Iris pigment epithelial cell (primary cell): ENCODE data around the gene ANXA5.

ENCODE experiments used
- DNase-seq: peaks from one replicate; pipeline ENCODE4 v3.0.0-alpha.2; 2011; ENCODE audit warnings: low read depth

ANXA5 gene

DNA sequence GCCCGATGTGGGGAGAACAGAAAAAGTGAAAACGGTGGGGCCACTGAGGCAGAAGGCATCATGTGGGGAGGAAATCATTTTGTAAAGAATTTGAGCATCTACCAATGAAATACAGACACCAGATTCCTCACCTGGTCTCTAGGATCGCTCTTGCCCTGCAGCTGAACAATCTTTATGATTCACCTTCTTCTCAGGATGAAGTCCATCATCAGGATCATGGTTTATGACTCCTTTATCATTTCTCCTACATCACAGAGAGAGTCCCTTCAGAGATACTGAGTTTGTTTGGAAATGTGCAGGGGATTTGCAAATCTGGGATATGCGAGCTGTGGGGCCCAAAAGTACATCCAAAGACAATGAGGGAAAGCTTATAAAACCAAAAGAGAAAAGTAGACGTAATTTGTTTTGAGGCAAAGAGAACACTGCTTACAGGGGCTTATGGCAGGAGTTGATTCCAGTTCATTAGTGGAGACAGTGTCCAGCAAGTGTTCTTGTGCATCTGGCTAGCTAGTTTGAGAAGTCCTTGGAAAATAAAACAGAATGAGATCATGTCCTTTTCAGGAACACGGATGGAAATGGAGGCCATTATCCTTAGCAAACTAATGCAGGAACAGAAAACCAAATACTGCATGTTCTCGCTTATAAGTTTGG is 15.3 kb upstream of the ANXA5 start:
- no peak for DNase-seq

DNA sequence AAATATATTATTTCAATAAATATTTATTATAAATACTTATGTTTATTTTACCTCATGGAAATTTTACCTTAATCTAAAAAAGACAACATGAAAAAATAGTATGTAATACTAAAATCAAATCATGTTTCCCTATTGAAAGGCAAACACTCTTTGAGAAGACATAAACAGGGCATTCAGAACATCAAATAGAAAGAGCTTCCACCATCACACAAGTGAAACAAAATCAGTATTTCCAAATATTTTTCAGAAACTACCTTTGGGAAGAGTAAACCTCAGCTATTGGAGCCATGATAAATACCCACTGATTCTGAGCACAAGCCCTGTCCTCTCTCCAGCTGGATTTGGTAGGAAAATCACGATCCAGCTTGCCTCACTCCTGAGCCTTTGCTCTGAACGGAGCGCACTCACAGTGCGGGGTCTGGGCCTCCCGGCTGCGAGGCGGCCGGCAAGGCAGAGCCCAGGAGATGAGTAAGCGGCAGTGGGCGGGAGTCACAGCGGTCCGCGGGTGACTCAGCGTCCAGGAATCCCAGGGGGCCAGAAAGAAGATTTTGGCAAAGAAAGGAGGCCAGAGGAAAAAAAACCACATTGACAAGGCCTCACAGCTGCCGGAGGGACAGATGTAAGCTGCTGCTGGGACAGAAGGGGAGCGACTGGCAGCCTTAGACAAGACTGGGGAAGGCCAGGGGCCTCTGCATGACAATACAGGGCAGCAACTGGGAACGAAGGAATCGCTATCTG is 14.7 kb upstream of the ANXA5 start:
- peak; percentile 95 for DNase-seq

DNA sequence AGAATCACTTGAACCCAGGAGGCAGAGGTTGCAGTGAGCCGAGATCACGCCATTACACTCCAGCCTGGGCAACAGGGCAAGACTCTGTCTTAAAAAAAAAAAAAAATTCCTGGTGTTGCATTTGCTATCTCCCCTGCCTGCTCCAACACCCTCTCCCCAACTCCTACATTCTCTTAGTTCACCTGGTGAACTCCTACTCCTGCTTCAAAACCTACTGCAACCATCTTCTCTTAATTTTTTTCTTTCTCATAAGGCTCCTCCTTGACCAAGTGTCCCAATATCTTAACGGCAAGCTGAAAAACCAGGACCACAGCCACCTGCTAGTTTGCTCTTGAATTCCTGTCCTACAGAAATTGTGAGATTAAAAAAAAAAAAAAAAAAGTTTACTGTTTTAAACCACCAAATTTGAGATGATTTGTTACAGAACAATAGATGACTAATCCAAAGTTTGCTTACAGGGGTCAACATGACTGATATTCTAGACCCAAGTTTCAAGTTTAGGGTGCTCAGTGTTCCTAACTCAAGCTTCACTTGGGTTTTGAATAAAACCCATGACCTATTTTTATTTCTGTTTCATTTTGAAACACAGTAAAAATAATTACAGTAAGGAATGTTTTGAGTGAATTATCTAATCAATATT is 13.1 kb upstream of the ANXA5 start:
- no peak for DNase-seq

DNA sequence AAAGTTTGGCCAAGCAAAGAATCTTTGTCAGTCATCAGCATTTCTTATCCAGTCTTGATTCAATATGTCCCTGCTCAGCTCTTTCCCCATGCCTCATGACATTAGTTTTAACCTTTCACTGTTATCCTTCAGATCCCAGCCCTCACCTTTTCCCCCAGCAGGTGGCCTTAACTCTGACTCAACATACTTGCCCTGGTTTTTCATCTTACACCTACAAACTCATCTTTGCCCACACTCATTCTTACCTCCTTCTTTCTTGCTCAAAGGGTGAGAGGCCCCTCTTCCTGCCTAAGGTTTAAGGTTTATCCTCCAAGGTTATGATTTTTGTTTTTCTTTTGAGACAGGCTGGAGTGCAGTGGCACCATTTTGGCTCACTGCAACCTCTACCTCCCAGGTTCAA is 10.6 kb upstream of the ANXA5 start:
- DNase-seq = no peak

DNA sequence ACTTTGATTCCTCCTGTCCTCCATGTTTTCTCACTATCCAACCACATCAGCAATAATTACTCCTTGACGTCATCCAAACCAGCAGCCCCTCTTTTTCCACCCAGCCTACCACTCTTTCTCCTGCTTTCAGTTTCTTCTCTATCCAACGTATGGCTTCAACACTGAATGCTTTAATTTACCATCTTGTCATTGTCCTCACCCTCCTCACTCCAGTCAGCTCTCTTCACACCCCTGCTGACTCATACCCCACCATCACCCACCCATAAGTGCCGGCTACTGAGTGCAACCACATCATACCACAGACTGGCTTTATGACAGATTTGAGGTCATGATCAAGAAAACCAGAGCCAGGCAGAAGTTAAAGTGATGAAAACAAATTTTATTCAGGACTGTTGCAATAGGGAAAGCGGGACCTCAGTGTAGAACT is 9.8 kb upstream of the ANXA5 start:
- peak; percentile 88 for DNase-seq

DNA sequence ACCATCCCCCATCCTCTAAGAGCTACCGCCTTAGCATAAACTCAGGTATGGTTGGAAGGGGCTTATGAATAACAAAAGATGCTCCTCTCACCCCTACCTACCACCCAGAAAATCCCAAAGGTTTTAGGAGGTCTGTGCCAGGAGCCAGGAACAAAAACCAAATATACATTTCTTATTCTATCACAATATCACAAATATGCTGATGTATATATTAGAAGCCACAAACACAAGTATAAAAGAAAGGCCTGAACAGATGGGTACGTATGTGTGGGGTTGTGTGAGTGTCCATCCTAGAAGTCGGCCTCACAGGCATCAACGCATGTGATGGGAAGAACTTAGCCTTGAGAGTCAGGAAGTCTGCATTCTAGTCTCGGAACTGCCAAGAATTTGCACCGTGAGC is 8.7 kb upstream of the ANXA5 start:
- no peak for DNase-seq

DNA sequence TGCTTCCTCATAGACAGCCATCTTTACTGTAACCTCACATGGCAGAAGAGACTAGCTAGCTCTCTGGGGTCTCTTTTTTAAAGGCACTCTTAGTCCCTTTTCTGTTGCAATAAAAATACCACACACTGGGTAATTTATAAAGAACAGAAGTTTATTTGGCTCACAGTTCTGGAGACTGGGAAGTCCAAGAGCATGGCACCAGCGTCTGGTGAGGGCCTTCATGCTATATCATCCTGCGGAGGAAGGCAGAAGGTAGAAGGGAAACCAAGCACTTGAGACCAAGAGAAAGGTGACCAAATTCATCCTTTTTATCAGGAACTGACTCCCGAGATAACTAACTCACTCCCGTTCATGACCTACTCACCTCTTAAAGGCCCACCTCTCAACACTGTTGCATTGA is 5.4 kb upstream of the ANXA5 start:
- no peak for DNase-seq

GRCh38 chr4:121701263-121701662 is 4.5 kb upstream of the ANXA5 start:
- DNase-seq = no peak

- no peak for DNase-seq
Measured at GRCh38 chr4:121698236-121698671, 1.5 kb upstream of the ANXA5 start.

GRCh38 chr4:121697564-121697963 is 784 bp upstream of the ANXA5 start:
- no peak for DNase-seq

GRCh38 chr4:121696170-121696580 is 605 bp downstream of the ANXA5 start:
- DNase-seq = peak; percentile 84

DNA sequence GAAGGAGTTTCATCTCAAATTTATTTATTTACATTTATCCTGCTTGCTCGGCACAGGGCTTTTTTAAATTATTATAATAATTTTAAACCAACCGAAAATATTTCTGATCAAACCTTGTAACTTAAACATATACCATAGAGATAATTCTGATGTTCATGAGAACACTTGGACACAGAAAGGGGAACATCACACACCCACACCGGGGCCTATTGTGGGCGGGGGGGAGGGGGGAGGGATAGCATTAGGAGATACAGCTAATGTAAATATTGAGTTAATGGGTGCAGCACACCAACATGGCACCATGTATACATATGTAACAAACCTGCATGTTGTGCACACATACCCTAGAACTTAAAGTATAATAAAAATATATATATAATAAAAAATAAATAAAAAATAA is 2.9 kb downstream of the ANXA5 start:
- no peak for DNase-seq

GRCh38 chr4:121693450-121693849 is 3.3 kb downstream of the ANXA5 start:
- DNase-seq = no peak

GRCh38 chr4:121692261-121692660 is 4.5 kb downstream of the ANXA5 start:
- no peak for DNase-seq

GRCh38 chr4:121690001-121690400 is 6.8 kb downstream of the ANXA5 start:
- DNase-seq = peak; percentile 89

- no peak for DNase-seq
Measured at GRCh38 chr4:121688701-121689100, 8.1 kb downstream of the ANXA5 start.

- no peak for DNase-seq
Measured at GRCh38 chr4:121688261-121688660, 8.5 kb downstream of the ANXA5 start.

- no peak for DNase-seq
Measured at GRCh38 chr4:121686255-121686654, 10.5 kb downstream of the ANXA5 start.

GRCh38 chr4:121685257-121685656 is 11.5 kb downstream of the ANXA5 start:
- peak; percentile 88 for DNase-seq

- no peak for DNase-seq
Measured at GRCh38 chr4:121684561-121684960, 12.2 kb downstream of the ANXA5 start.

GRCh38 chr4:121684016-121684415 is 12.8 kb downstream of the ANXA5 start:
- DNase-seq = no peak

DNA sequence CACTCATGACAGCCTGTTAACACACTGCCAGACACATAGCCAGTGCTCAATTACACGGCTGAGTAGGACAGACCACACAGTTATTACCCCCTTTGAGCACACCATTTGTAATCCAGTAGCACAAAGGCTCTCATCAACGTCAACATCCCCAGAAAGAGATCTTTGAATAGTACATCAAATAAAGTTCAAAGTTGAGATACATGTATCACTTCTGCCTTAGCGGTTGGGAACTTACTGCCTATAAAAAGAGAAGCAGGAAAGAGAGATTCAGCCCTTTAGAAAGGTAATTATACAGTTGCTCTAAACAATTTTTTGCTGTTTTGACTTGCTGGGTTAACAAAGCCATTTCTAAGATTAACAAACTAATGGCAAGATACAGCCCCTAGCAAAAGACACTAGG is 16.2 kb downstream of the ANXA5 start:
- DNase-seq = no peak

DNA sequence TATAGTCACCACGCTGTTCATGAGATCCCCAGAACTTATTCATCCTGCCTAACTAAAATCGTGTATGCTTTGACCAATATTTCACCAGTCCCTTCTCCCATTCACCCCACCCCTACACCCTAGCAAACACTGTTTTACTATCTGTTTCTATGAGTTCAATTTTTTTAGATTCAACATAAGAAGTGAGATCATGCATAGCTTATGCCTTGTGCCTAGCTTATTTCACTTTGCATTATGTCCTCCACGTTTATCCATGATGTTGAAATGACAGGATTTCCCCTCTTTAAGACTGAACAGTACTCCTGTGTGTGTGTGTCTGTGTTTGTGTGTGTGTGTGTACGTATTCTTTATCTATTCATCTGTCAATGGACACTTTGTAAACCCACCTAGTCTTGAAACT is 16.8 kb downstream of the ANXA5 start:
- no peak for DNase-seq
